OCI-LY1 (cell line): Measurements from ENCODE around the gene TM9SF4.

Experiments
- H2AFZ ChIP-seq: fragments of 200-600 bp; sonication (generic), shearing (Covaris generic); 2 replicates; pipeline ENCODE4 v1.6.0; 2014; ENCODE audit warnings: antibody characterized with exemption, mild to moderate bottlenecking, low read length
- H3F3A ChIP-seq: fragments of 200-600 bp; sonication (generic), shearing (Covaris generic); 2 replicates; pipeline ENCODE4 v1.6.0; 2014; ENCODE audit warnings: mild to moderate bottlenecking, antibody characterized with exemption, low read length, moderate library complexity; ENCODE audit not compliant: insufficient read depth
- H3K27ac ChIP-seq: fragments of 200-600 bp; sonication (generic); 2 replicates; pipeline ENCODE4 v1.5.1; 2014; ENCODE audit warnings: low read length, mixed run types, mild to moderate bottlenecking, low read depth; ENCODE audit not compliant: poor library complexity, severe bottlenecking
- H3K27me3 ChIP-seq: fragments of 200-600 bp; sonication (generic); 2 replicates; pipeline ENCODE4 v1.6.0; 2014; ENCODE audit warnings: antibody characterized with exemption, mild to moderate bottlenecking, low read length, moderate library complexity; ENCODE audit not compliant: insufficient read depth
- H3K36me3 ChIP-seq: fragments of 200-600 bp; sonication (generic); 2 replicates; pipeline ENCODE4 v1.6.1; 2014; ENCODE audit warnings: mild to moderate bottlenecking, antibody characterized with exemption, low read length, moderate library complexity, mixed read lengths; ENCODE audit not compliant: insufficient read depth
- H3K4me1 ChIP-seq: fragments of 200-600 bp; sonication (generic); 2 replicates; pipeline ENCODE4 v1.5.1; 2014; ENCODE audit warnings: mild to moderate bottlenecking, low read length, moderate library complexity; ENCODE audit not compliant: insufficient read depth, severe bottlenecking
- H3K4me2 ChIP-seq: fragments of 200-600 bp; sonication (generic), shearing (Covaris generic); 2 replicates; pipeline ENCODE4 v1.6.1; 2014; ENCODE audit warnings: low read length
- H3K4me3 ChIP-seq: fragments of 200-600 bp; sonication (generic); 2 replicates; pipeline ENCODE4 v1.5.1; 2014; ENCODE audit warnings: low read length, low read depth, mild to moderate bottlenecking, mixed read lengths; ENCODE audit not compliant: poor library complexity, severe bottlenecking
- H3K79me2 ChIP-seq: fragments of 200-600 bp; shearing (Covaris generic); 2 replicates; pipeline ENCODE4 v1.6.1; 2016; ENCODE audit warnings: mixed run types, low read length, mixed read lengths; ENCODE audit not compliant: insufficient read depth
- H3K9ac ChIP-seq: fragments of 200-600 bp; sonication (generic), shearing (Covaris generic); 2 replicates; pipeline ENCODE4 v1.6.1; 2014; ENCODE audit warnings: mild to moderate bottlenecking, low read length, mixed read lengths
- H3K9me2 ChIP-seq: fragments of 200-600 bp; sonication (generic), shearing (Covaris generic); 2 replicates; pipeline ENCODE4 v1.6.1; 2014; ENCODE audit warnings: low read depth, mild to moderate bottlenecking, low read length, mixed read lengths
- H3K9me3 ChIP-seq: fragments of 200-600 bp; shearing (Covaris generic); 2 replicates; pipeline ENCODE4 v1.6.1; 2014; ENCODE audit warnings: low read length, mixed read lengths
- H4K20me1 ChIP-seq: fragments of 200-600 bp; sonication (generic), shearing (Covaris generic); 2 replicates; pipeline ENCODE4 v1.6.0; 2016; ENCODE audit warnings: mild to moderate bottlenecking, low read length; ENCODE audit not compliant: insufficient read depth
- CTCF ChIP-seq: fragments of 200-600 bp; sonication (generic), shearing (Covaris generic); IDR thresholded peaks from 2 replicates; pipeline ENCODE4 v1.5.1; 2017; ENCODE audit warnings: mild to moderate bottlenecking, antibody characterized with exemption, low read length, moderate library complexity, mixed read lengths
- EZH2 ChIP-seq: fragments of 200-600 bp; sonication (generic), shearing (Covaris generic); IDR thresholded peaks from 2 replicates; pipeline ENCODE4 v1.8.0; 2017; ENCODE audit warnings: borderline replicate concordance, mixed run types, mild to moderate bottlenecking, antibody characterized with exemption, low read length, moderate library complexity, mixed read lengths

Gene TM9SF4

GRCh38 chr20:32160341-32160740 is 50.8 kb downstream of the TM9SF4 start:
- Histone ChIP-seq H3K9me3 (no peaks in the 10 kb centered on the region), H3K4me3 (no peak overlapping the region), H3K36me3 (peaks cover 67% of the 10 kb centered on the region), H3K9me2 (no peaks in the 10 kb centered on the region), H3K4me1 (no peaks in the 10 kb centered on the region), H3K27ac (no peak overlapping the region), H2AFZ (no peak overlapping the region), H3K79me2 (no peaks in the 10 kb centered on the region), H3K9ac (no peak overlapping the region), H3K4me2 (no peak overlapping the region), H3F3A (no peaks in the 10 kb centered on the region), H3K27me3 (no peaks in the 10 kb centered on the region), H4K20me1 (no peaks in the 10 kb centered on the region)
- TF ChIP-seq CTCF, result no peak

GRCh38 chr20:32162351-32162750 is 52.8 kb downstream of the TM9SF4 start:
- Histone ChIP-seq H3K4me3 (no peak overlapping the region), H3K4me1 (no peaks in the 10 kb centered on the region), H4K20me1 (no peaks in the 10 kb centered on the region), H3K27me3 (no peaks in the 10 kb centered on the region), H3K27ac (no peak overlapping the region), H3K9ac (no peak overlapping the region), H3K4me2 (no peak overlapping the region), H3K36me3 (peaks cover 75% of the 10 kb centered on the region), H3K79me2 (no peaks in the 10 kb centered on the region), H3F3A (no peaks in the 10 kb centered on the region), H3K9me3 (no peaks in the 10 kb centered on the region), H3K9me2 (no peaks in the 10 kb centered on the region), H2AFZ (no peak overlapping the region)
- TF ChIP-seq EZH2, result no peak
- TF ChIP-seq CTCF, result no peak

GRCh38 chr20:32163951-32164350 is 54.4 kb downstream of the TM9SF4 start:
- H2AFZ ChIP-seq, result no peak overlapping the region
- H3K36me3 ChIP-seq, result peaks cover 61% of the 10 kb centered on the region
- no peak overlapping the region for H3K4me3 ChIP-seq
- H3K9me2 ChIP-seq, result no peaks in the 10 kb centered on the region
- H3K27ac ChIP-seq, result no peak overlapping the region
- no peak for TF ChIP-seq EZH2
- no peak for TF ChIP-seq CTCF
- no peaks in the 10 kb centered on the region for H4K20me1 ChIP-seq
- no peaks in the 10 kb centered on the region for H3F3A ChIP-seq
- no peaks in the 10 kb centered on the region for H3K79me2 ChIP-seq
- H3K4me2 ChIP-seq, result no peak overlapping the region
- no peaks in the 10 kb centered on the region for H3K9me3 ChIP-seq
- H3K27me3 ChIP-seq, result no peaks in the 10 kb centered on the region
- no peaks in the 10 kb centered on the region for H3K4me1 ChIP-seq
- H3K9ac ChIP-seq, result no peak overlapping the region
